ENCODE measurements around the gene CDH23. TPM values are rescaled to one million over a fixed set of nuclear protein-coding genes. Genes with fewer than 3 reads are reported as not detected.

Gene CDH23
- polyA plus RNA-seq, 2 of the 4 experiments (the other 2 are of a cell fraction): 1.1 to 2.3 TPM

GRCh38 chr10:71561003-71561574 is 164.4 kb downstream of the CDH23 start (continued):
- TF ChIP-seq ZNF302 (CRISPR knock-in tag; IDR thresholded peaks at IDR 0.05) (no peak), MAFK (IDR thresholded peaks at IDR 0.05; ENCODE audit: partially characterized antibody) (no peak), HOXB13 (CRISPR knock-in tag; IDR thresholded peaks at IDR 0.05; ENCODE audit: low read depth) (no peak), ZSCAN20 (CRISPR knock-in tag; IDR thresholded peaks at IDR 0.05) (no peak), CEBPB (IDR thresholded peaks at IDR 0.05) (no peak), RFX5 (IDR thresholded peaks at IDR 0.05) (no peak)
- TF ChIP-seq, protein P1, sequence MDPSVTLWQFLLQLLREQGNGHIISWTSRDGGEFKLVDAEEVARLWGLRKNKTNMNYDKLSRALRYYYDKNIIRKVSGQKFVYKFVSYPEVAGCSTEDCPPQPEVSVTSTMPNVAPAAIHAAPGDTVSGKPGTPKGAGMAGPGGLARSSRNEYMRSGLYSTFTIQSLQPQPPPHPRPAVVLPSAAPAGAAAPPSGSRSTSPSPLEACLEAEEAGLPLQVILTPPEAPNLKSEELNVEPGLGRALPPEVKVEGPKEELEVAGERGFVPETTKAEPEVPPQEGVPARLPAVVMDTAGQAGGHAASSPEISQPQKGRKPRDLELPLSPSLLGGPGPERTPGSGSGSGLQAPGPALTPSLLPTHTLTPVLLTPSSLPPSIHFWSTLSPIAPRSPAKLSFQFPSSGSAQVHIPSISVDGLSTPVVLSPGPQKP (IDR thresholded peaks at IDR 0.05; ENCODE audit: low read depth, low read length): no peak

DNA sequence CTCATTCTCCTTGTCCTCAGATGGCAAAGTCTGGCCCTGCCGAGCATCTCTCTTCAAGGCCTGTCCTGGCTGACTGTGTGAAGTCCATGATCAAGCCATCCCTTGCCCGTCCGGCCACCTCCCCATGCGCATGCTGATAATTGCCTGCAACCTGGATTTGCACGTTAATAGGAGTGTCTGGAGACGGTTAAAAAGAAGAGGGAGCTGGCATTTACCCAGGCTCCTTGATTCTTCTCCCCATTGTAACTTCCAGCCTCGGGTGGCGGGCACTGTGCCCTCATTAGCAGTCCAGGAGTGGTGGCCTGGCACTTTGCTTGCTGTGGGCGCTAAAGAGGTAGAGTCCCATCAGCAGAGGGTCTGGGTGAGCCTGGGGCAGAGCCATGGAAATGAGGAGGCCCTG is 165.5 kb downstream of the CDH23 start:
- TF ChIP-seq CBX2 (IDR thresholded peaks at IDR 0.05; ENCODE audit: borderline replicate concordance, low read depth): no peak
- no peak for TF ChIP-seq CEBPB (IDR thresholded peaks at IDR 0.05)
- TF ChIP-seq CBX8 (IDR thresholded peaks at IDR 0.05): no peak
- TF ChIP-seq ZNF302 (CRISPR knock-in tag; IDR thresholded peaks at IDR 0.05): no peak
- TF ChIP-seq ESRRA (IDR thresholded peaks at IDR 0.05; ENCODE audit: borderline replicate concordance, low read length): no peak
- no peak for TF ChIP-seq MAZ (IDR thresholded peaks at IDR 0.05; ENCODE audit: borderline replicate concordance, low read depth, low read length)
- TF ChIP-seq FOSL2 (IDR thresholded peaks at IDR 0.05): no peak
- TF ChIP-seq FOSL2 (CRISPR knock-in tag; IDR thresholded peaks at IDR 0.05): no peak
- TF ChIP-seq E2F6 (IDR thresholded peaks at IDR 0.05; ENCODE audit: borderline replicate concordance, low read depth): no peak
- TF ChIP-seq ZC3H11A (IDR thresholded peaks at IDR 0.05): no peak
- no peak for TF ChIP-seq FOXS1 (CRISPR knock-in tag; IDR thresholded peaks at IDR 0.05)

DNA sequence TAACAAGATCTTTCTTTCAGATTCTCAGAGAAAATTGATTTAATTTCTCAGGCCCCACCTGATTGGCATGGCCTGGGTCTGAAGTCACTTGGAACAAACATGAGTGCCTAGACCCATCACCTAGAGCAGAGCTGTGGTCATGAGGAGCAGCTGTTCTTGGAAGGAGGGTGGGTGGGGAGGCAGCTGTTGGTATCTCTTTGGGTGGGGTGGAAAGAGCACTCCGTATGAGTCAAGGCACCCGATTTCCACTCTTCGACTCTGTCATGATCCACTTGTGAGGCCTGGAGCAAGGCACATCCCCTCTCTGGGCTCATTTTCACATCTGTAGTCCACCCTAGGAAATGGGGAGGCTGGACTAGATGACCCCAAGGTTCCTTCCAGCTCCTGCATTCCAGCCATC is 166.2 kb downstream of the CDH23 start:
- Histone ChIP-seq H3K4me2 (no peak overlapping the region), H3K27ac (no peak overlapping the region), H3K4me1 (no peaks in the 10 kb centered on the region), H3K4me3 (no peak overlapping the region), H3K9me3 (no peaks in the 10 kb centered on the region)
- ChIA-PET POLR2A (no interaction called here), CTCF (interaction anchor here (0.6 to 1.4 kb wide), 2 partner anchors 179 to 783 kb away, joined by 3 to 6 read pairs; no protein-coding TSS in a partner anchor)
- ATAC-seq (no peak), FAIRE-seq (no peak), DNase-seq (ENCODE audit: low read depth in 1 of 2, low spot score in 1 of 2) (no peak)
- TF ChIP-seq FOSL2 (IDR thresholded peaks at IDR 0.05) (no peak), FOSL2 (CRISPR knock-in tag; IDR thresholded peaks at IDR 0.05) (no peak), CBX8 (IDR thresholded peaks at IDR 0.05) (no peak), RNF2 (IDR thresholded peaks at IDR 0.05; ENCODE audit: borderline replicate concordance, low read depth) (no peak), CHD4 (IDR thresholded peaks at IDR 0.05; ENCODE audit: borderline replicate concordance) (no peak), ATOH8 (CRISPR knock-in tag; IDR thresholded peaks at IDR 0.05; ENCODE audit: low read depth) (no peak), NPAS2 (CRISPR knock-in tag; IDR thresholded peaks at IDR 0.05; ENCODE audit: borderline replicate concordance) (no peak), ZNF302 (CRISPR knock-in tag; IDR thresholded peaks at IDR 0.05) (no peak), ZFP36 (IDR thresholded peaks at IDR 0.05; ENCODE audit: borderline replicate concordance, partially characterized antibody) (no peak), KDM5A (IDR thresholded peaks at IDR 0.05) (no peak), EP300 (IDR thresholded peaks at IDR 0.05) (no peak), KDM1A (IDR thresholded peaks at IDR 0.05; ENCODE audit: low read depth) (no peak), BHLHE40 (IDR thresholded peaks at IDR 0.05; ENCODE audit: low read depth, low read length) (no peak), EHF (CRISPR knock-in tag; IDR thresholded peaks at IDR 0.05) (no peak), REST (IDR thresholded peaks at IDR 0.05) (no peak)
- TF ChIP-seq, protein P2, sequence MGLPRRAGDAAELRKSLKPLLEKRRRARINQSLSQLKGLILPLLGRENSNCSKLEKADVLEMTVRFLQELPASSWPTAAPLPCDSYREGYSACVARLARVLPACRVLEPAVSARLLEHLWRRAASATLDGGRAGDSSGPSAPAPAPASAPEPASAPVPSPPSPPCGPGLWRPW (IDR thresholded peaks at IDR 0.05): no peak
- TF ChIP-seq, protein P3, sequence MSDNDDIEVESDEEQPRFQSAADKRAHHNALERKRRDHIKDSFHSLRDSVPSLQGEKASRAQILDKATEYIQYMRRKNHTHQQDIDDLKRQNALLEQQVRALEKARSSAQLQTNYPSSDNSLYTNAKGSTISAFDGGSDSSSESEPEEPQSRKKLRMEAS (IDR thresholded peaks at IDR 0.05): no peak
- 52% methylated on average over 3 of the region's 3 CpGs for WGBS (ENCODE audit: missing lambda C conversion rate)

More for the DNA sequence above, 165.5 kb downstream of the CDH23 start:
- Histone ChIP-seq H3K4me1 (no peaks in the 10 kb centered on the region), H3K4me2 (no peak overlapping the region), H3K4me3 (no peak overlapping the region), H3K27ac (no peak overlapping the region), H3K9me3 (no peaks in the 10 kb centered on the region)
- WGBS (ENCODE audit: missing lambda C conversion rate): 59% methylated on average over 8 of the region's 9 CpGs
- no peak for ATAC-seq
- POLR2A ChIA-PET: no interaction called here
- CTCF ChIA-PET: interaction anchor here (0.6 to 1.0 kb wide), 3 partner anchors 10 to 784 kb away, joined by 3 read pairs; no protein-coding TSS in a partner anchor
- FAIRE-seq: no peak
- DNase-seq (ENCODE audit: low read depth in 1 of 2, low spot score in 1 of 2): no peak

All from A549 (cell line).